Kidney (tissue), 14 donors: ENCODE data around the gene CCR5. TPM values are rescaled to one million over a fixed set of nuclear protein-coding genes. Genes with fewer than 3 reads are reported as not detected.

ENCODE experiments used
- DNase-seq, 5 donors: peaks; one replicate each; pipeline ENCODE4 v3.0.0-alpha.2; 2013 to 2020
- FAIRE-seq: peaks from 2 replicates; lab custom pipeline; 2012; peaks lifted over from hg19 to GRCh38; lab: Jason Lieb, UNC
- H3K27ac ChIP-seq, 2 donors: one replicate each; pipeline ENCODE4 v1.7.0; 2013; ENCODE audit warnings: low read depth in 2 of 2, low read length in 2 of 2, inconsistent platforms in 1 of 2
- H3K27me3 ChIP-seq: one replicate; pipeline ENCODE4 v1.7.1; 2013; ENCODE audit warnings: low read length, inconsistent platforms; ENCODE audit not compliant: control insufficient read depth, insufficient read depth
- H3K36me3 ChIP-seq, 3 donors: one replicate each; pipeline versions ENCODE4 v1.7.0 to v1.7.1; 2013; ENCODE audit warnings: low read length in 3 of 3, control low read depth in 1 of 3, inconsistent platforms in 1 of 3; ENCODE audit not compliant: insufficient read depth in 3 of 3, control insufficient read depth in 2 of 3
- H3K4me1 ChIP-seq, 3 donors: one replicate each; pipeline versions ENCODE4 v1.7.0 to v1.7.1; 2013; ENCODE audit warnings: low read length in 3 of 3, inconsistent platforms in 1 of 3, low read depth in 1 of 3; ENCODE audit not compliant: control insufficient read depth in 2 of 3, insufficient read depth in 2 of 3
- H3K4me3 ChIP-seq, 3 donors: one replicate each; pipeline versions ENCODE4 v1.7.0 to v1.8.1; 2013; ENCODE audit warnings: low read length in 3 of 3, control low read depth in 1 of 3, inconsistent platforms in 1 of 3
- H3K9ac ChIP-seq, 3 donors: one replicate each; pipeline versions ENCODE4 v1.7.0 to v1.7.1; 2013; ENCODE audit warnings: low read length in 3 of 3, control low read depth in 1 of 3, inconsistent platforms in 1 of 3
- H3K9me3 ChIP-seq, 3 donors: one replicate each; pipeline versions ENCODE4 v1.7.0 to v1.7.1; 2013; ENCODE audit warnings: low read length in 3 of 3, control low read depth in 1 of 3, inconsistent platforms in 1 of 3; ENCODE audit not compliant: control insufficient read depth in 2 of 3, insufficient read depth in 1 of 3
- CTCF ChIP-seq: IDR thresholded peaks from 3 replicates; pipeline ENCODE4 v1.5.1; 2012; ENCODE audit warnings: mild to moderate bottlenecking, moderate library complexity, borderline replicate concordance; ENCODE audit not compliant: insufficient read depth; ENCODE audit errors: extremely low read depth
- intact Hi-C: fragments of 100-400 bp; cut with DNase I; formaldehyde crosslinking; loops from one replicate; pipeline ENCODE4 v1.11.1; 2022
- polyA plus RNA-seq: library from polyadenylated mRNA; stranded (reverse); fragments of 350-450 nt; fragmentation: Illumina TruSeq; extraction: RNeasy Lipid Tissue Mini Kit (QIAGEN cat#74804); gene quantifications from one replicate; pipeline ENCODE4 v1.2.3, GENCODE V29; 2014; ENCODE audit warnings: low read depth, low replicate concordance; ENCODE audit not compliant: insufficient read depth
- total RNA-seq: library from RNA; stranded (reverse); fragmentation: NEBNext Ultra II Directional; extraction: Animal tissue kit (Norgen Biotek cat#: 25700); gene quantifications from one replicate; pipeline ENCODE4 v1.2.1, GENCODE V29; 2021
- donor health status: control.
- donor health status: control.
- donor health status: control.
- donor health status: control.
- donor health status: control.
- donor health status: DM: yes; HTN: yes; CAD: no.
- donor health status: Normal renal cell carcinoma (clear cell type).

The CCR5 gene
- total and polyA plus RNA-seq, 2 donors from 2014 or later, result 0.32 to 4.4 TPM

- Histone ChIP-seq H3K9ac (no peak overlapping the region), H3K4me3 (no peak overlapping the region), H3K27me3 (no peaks in the 10 kb centered on the region), H3K9me3 (no peaks in the 10 kb centered on the region), H3K4me1 (peaks cover 0 to 9% (median 6%) of the 10 kb centered on the region in 3 donors), H3K36me3 (no peaks in the 10 kb centered on the region), H3K27ac (no peak overlapping the region)
- DNase-seq, result no peak
- no peak for TF ChIP-seq CTCF
- intact Hi-C loops, result no loop called here
- no peak for FAIRE-seq
Measured at GRCh38 chr3:46411271-46411670, 40.5 kb downstream of the CCR5 start.

- H3K9ac ChIP-seq, result no peak overlapping the region
- H3K9me3 ChIP-seq, result no peaks in the 10 kb centered on the region
- H3K4me3 ChIP-seq, result no peak overlapping the region
- no peaks in the 10 kb centered on the region for H3K27me3 ChIP-seq
- no peak for DNase-seq
- no peak for FAIRE-seq
- peaks cover 0 to 3% (median 0%) of the 10 kb centered on the region in 3 donors for H3K4me1 ChIP-seq
- TF ChIP-seq CTCF, result no peak
- intact Hi-C loops, result no loop called here
- H3K27ac ChIP-seq, result peak overlapping the region in 1 of 2 donors; percentile 65
- H3K36me3 ChIP-seq, result no peaks in the 10 kb centered on the region
Measured at GRCh38 chr3:46412786-46413298, 42.1 kb downstream of the CCR5 start.

DNA sequence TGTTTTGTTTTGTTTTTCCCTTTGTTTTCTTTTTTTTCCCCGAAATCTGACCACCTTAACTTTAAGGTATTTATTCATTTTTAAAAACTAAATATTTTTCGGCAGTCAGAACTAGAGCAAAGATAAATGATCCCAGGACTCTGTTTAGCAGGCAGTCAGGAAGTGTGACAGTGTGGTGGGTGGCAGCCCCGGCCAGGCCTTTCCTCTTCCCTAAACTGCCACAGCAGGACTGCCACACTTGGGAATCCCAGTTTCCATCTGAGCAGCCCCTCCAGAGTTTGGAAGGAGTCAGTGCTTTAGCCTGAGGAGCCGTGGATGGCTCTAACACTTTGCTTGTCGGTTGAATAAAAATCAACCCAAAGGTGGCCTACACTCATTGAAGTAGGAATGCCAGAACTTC is 43.2 kb downstream of the CCR5 start:
- Histone ChIP-seq H3K36me3 (no peaks in the 10 kb centered on the region), H3K4me1 (peaks cover 0 to 3% (median 0%) of the 10 kb centered on the region in 3 donors), H3K4me3 (no peak overlapping the region), H3K9me3 (no peaks in the 10 kb centered on the region), H3K9ac (no peak overlapping the region), H3K27ac (no peak overlapping the region), H3K27me3 (no peaks in the 10 kb centered on the region)
- TF ChIP-seq CTCF, result no peak
- DNase-seq (no peak), FAIRE-seq (no peak)
- intact Hi-C loops, result no loop called here

- intact Hi-C loops, result no loop called here
- peaks cover 0 to 3% (median 0%) of the 10 kb centered on the region in 3 donors for H3K4me1 ChIP-seq
- no peak overlapping the region for H3K9ac ChIP-seq
- no peaks in the 10 kb centered on the region for H3K36me3 ChIP-seq
- no peaks in the 10 kb centered on the region for H3K9me3 ChIP-seq
- FAIRE-seq (no peak), DNase-seq (no peak)
- no peak for TF ChIP-seq CTCF
- no peak overlapping the region for H3K4me3 ChIP-seq
- H3K27me3 ChIP-seq, result no peaks in the 10 kb centered on the region
- H3K27ac ChIP-seq, result no peak overlapping the region
Measured at GRCh38 chr3:46414739-46415138, 44.0 kb downstream of the CCR5 start.
